Kidney epithelial cell (primary cell): ENCODE results near the gene PGAM2. TPM values are rescaled to one million over a fixed set of nuclear protein-coding genes. Genes with fewer than 3 reads are reported as not detected.
"Not testable (repeated sequence)": the region's sequence is repeated elsewhere in the genome, so short reads cannot be mapped to it uniquely, and the experiment has no call there.

Experiments used
- DNase-seq: peaks from one replicate; pipeline ENCODE4 v3.0.0-alpha.2; 2010; ENCODE audit warnings: low read depth
- H3K27me3 ChIP-seq: 2 replicates; pipeline ENCODE4 v1.6.0; 2011; ENCODE audit warnings: low read length; ENCODE audit not compliant: control insufficient read depth, insufficient read depth
- H3K36me3 ChIP-seq: 2 replicates; pipeline ENCODE4 v1.5.1; 2011; ENCODE audit warnings: low read length; ENCODE audit not compliant: control insufficient read depth, insufficient read depth
- H3K4me3 ChIP-seq: 2 replicates; pipeline ENCODE4 v1.5.1; 2011; ENCODE audit warnings: low read depth, mild to moderate bottlenecking, control low read depth, low read length
- total RNA-seq: library from RNA; depleted of rRNA; stranded (reverse); fragments of >200 nt; gene quantifications from 2 replicates; pipeline ENCODE4 v1.2.3, GENCODE V29; 2015
- TF ChIP-seq, protein P1 (sequence below): IDR thresholded peaks from 2 replicates; pipeline ENCODE4 v1.5.1; 2011; ENCODE audit warnings: mild to moderate bottlenecking, moderate library complexity, low read length, control low read depth, inconsistent platforms; ENCODE audit not compliant: insufficient read depth, poor library complexity, severe bottlenecking

Gene PGAM2
- total RNA-seq, 1 donor from 2014 or later, result not detected

DNA sequence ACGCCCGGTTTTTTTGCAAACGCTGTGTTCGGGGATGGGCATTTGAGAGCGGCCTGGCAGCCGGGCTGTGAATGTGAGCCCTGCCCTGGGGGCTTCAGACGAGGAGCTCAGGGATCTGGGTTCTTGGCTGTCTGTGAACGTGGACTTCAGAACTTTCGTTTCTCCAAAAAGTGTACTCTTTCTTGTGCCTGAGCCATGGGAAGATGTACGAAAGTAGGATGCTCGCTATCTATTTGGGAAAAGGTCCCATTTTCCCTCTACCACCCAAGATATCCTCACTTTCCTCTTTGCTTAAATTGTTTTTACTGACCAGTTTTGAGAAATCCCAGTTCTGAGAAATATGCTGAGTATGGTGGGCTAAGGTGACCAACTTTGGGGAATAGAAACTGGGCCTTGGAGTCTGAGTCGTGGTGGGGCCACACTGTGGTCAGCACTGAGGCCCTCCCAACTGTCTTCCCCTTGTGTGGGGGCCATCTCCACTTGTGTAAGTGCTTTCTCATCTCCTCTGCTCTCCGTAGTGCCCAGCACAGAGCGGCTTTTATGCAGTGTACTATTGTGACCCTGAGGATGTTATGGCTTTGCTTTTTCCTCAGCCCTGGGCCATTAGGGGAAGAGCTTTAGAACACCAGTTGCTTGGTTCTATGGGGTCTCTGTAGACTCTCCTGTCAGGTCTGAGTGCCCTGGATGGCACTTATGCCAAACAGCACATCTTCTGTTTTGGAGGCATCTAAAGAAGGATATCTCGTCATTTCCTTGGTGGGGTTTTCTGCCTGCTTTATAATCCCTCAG lies 19.9 kb downstream of the PGAM2 start:
- DNase-seq, result no peak
- TF ChIP-seq, protein P1, sequence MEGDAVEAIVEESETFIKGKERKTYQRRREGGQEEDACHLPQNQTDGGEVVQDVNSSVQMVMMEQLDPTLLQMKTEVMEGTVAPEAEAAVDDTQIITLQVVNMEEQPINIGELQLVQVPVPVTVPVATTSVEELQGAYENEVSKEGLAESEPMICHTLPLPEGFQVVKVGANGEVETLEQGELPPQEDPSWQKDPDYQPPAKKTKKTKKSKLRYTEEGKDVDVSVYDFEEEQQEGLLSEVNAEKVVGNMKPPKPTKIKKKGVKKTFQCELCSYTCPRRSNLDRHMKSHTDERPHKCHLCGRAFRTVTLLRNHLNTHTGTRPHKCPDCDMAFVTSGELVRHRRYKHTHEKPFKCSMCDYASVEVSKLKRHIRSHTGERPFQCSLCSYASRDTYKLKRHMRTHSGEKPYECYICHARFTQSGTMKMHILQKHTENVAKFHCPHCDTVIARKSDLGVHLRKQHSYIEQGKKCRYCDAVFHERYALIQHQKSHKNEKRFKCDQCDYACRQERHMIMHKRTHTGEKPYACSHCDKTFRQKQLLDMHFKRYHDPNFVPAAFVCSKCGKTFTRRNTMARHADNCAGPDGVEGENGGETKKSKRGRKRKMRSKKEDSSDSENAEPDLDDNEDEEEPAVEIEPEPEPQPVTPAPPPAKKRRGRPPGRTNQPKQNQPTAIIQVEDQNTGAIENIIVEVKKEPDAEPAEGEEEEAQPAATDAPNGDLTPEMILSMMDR, result no peak
- Histone ChIP-seq H3K27me3 (no peaks in the 10 kb centered on the region), H3K36me3 (peaks cover 2% of the 10 kb centered on the region), H3K4me3 (peak overlapping the region; percentile 88)

DNA sequence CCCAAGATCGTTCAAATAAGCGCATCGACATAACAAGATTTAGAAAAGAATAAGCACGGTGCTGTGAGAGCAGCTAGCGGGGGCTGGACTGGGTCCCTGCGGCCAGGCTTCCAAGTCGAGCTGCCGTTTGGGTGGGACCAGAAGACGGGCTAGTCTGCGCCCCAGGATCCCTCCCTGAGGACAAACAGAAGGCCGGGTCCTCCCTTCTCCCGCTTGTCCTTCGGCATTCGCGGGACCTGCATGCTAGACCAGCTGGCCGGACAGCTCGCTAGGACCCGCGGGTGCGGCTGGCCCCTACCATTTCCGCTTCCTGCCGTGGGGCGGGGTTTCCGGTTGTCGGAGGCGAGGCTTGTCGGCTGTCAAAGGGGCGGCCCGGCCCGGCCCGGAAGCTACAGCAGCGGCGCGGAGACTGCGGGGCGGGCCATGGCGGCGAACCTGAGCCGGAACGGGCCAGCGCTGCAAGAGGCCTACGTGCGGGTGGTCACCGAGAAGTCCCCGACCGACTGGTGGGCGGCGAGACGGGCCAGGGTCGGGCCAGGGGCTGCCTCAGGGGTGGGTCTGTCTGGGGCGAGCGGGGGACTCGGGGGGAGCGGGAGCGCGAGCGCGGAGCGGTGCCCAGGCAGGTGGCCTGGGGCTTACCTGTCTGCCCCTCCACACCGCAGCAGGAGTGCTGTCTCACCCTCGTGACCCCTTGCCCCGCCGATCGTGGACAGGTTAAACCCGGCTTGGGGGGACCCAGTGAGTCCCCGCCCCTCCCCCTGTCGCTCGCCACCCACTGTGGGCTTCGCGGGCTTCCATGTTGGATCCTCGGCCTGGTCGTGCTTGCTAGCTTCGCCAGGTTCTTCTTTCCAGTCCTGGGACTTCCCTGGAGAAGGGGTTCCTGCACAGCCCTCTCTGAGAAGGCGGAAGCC lies 20.8 kb downstream of the PGAM2 start, which contains the start of gene DBNL:
DBNL (plus strand) TSS at position 388 of the 911 bp plus-strand sequence; CDS start at position 424, 36 bp downstream.
- Histone ChIP-seq H3K27me3 (no peaks in the 10 kb centered on the region), H3K36me3 (no peaks in the 10 kb centered on the region), H3K4me3 (peak within 1 kb of the TSS; percentile 88)
- TF ChIP-seq, protein P1, result no peak
- DNase-seq, result peak; percentile 39

DNA sequence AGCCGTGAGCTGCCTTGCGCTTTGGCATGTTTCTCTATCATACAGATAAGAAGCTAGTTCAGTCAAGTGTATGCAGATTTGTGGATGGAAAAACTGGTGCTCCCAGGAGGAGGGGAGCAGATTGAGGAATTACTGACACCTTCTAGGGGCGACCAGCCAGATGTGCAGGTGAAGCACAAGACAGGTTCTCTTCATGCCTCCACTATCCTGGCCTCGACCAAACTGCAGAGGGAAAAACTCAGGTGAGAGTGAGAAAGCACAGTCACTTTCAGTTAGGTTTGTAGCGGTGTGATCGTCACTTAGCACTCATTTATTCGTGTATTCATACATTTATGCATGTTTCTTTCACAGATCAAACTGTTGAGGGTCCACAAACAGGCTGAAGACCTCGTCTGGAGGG lies 21.5 kb downstream of the PGAM2 start:
- Histone ChIP-seq H3K36me3 (no peaks in the 10 kb centered on the region), H3K27me3 (no peaks in the 10 kb centered on the region), H3K4me3 (peak overlapping the region; percentile 88)
- TF ChIP-seq, protein P1, result no peak
- no peak for DNase-seq

DNA sequence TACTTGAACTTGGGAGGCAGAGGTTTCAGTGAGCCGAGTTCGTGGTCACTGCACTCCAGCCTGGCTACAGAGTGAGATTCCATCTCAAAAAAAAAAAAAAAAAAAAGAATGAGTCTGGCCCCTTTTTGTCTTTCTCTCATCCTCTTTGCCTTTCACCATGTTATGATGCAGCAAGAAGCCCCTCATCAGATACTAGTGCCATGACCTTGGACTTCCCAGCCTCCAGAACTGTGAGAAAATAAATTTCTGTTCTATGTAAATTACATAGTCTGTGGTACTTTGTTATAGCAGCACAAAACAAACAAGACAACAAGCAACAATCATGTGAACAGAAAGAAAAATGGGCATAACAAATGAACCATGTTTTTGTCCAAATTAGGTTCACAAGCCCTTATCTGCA lies 23.1 kb downstream of the PGAM2 start:
- TF ChIP-seq, protein P1, result no peak
- Histone ChIP-seq H3K27me3 (no peaks in the 10 kb centered on the region), H3K36me3 (no peaks in the 10 kb centered on the region), H3K4me3 (no peak overlapping the region)
- DNase-seq, result no peak

DNA sequence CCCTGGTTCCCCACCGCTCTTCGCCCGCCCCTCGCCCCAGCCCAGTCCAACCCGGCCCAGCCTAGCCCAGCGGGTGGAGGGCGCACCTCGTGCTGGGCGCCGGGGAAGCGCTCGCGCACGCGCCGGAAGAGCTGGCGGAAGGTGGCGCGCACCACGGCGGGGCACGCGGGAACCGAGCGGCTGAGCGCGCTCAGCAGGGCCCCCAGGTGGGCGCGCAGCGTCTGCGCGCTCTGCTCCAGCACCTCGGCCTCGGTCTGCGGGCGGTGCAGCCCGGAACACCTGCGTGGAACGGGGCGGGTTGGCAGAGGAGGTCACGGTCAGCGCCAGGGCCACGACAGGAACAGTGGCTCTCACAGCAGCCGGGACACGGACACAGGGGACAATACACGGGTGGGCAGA lies 24.9 kb downstream of the PGAM2 start:
- peak overlapping the region; percentile 27 for H3K4me3 ChIP-seq
- DNase-seq, H3K36me3 ChIP-seq, H3K27me3 ChIP-seq: not testable (repeated sequence)

DNA sequence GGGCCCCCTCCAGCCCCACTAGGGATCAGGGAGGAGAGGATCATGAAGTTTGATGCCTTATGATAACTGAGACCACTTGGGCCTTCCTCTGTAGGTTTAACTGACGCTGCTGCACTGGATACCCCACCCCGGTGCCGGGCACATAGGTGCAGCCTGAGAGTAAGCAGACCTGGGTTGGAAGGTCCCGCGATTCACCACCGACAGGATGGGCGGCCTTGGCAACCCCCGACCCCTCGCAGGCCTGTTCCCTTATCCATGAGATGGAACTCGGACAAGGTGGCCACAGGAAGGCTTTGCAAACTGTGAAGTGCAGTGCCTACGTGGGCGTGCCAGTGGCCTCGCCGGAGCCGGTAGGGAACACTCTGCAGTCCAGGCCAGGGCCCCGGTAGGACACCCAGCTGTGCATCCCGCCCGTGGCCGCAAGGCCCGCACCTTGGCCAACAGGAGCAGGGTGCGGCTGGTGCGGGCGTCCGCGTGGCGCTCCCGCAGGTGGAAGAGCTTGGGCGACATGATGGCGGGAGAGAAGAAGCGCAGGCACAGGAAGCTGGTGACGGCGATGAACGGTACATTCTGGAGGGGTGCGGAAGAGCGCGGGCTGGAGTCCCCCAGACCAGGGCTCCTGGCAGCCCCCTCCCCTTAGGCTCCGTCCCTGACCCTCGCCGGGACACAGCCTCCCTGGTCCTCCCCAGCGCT lies 25.4 kb downstream of the PGAM2 start:
- not testable (repeated sequence) for DNase-seq, H3K27me3 ChIP-seq, H3K36me3 ChIP-seq
- H3K4me3 ChIP-seq, result peak overlapping the region; percentile 11

DNA sequence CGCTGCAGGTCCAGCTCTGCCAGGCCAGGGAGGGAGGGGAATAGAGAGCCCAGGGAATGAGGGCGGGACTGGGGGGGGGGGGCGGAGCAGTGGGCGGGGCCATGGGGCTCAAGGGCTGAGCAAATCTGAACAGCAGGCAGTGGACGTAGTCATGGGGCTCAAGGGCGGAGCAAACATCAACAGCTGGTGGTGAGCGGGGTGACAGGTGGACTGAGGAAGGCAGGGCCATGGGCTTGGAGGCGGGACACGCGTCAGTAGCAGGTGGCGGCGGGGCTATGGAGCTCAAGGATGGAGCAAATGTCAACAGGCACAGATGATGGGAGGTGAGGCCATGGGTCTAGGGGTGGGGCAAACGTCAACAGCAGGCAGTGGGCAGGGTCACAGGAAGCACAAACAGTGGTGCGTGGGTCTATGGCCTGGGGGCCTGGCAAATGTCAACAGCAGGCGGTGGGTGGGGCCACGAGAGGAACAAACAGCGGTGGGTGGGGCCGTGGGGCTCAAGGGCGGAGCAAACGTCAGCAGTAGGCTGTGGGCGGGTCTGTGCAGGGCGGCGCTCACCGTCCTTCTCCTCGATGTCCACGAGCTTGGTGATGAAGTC lies 26.3 kb downstream of the PGAM2 start:
- peak overlapping the region; percentile 2 for H3K4me3 ChIP-seq
- peak; percentile 19 for DNase-seq
- not testable (repeated sequence) for H3K36me3 ChIP-seq, H3K27me3 ChIP-seq

DNA sequence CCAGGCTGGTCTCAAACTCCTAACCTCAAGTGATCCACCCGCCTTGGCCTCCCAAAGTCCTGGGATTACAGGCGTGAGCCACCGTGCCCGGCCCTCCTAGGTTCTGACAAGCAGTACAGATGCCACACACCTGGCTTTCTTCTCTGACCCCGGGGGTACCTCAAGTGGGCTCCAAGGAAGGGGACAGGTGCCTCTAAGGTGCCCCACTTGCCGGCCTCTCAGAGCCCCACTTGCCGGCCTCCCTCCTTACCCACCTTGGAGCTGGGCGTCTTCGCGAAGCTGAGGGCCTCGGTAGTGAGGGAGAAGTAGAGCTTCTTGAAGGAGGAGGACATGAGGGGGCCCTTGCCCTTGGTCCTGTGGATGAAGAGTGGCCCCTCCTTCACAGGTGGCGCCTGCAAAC lies 26.8 kb downstream of the PGAM2 start:
- DNase-seq, H3K27me3 ChIP-seq, H3K4me3 ChIP-seq, H3K36me3 ChIP-seq: not testable (repeated sequence)

DNA sequence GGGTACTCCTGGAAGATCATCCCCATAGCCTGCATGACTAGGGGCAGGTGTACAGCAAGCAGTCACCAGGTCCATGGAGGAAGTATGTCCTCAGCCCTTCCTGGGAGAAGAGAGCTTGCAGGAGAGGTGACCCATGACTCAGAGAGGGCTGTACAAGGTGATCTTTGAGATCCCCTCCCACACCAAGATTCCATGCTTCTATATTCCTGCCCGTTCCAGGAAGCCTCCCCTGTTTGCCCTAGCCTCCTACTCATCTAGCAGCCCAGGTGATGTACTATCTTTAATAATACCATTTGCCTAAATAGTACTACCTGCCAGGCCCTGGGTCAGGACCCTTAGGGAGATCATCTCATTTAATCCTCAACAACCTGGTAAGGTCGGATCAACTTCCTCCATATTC lies 27.4 kb downstream of the PGAM2 start:
- not testable (repeated sequence) for H3K36me3 ChIP-seq, DNase-seq, H3K27me3 ChIP-seq, H3K4me3 ChIP-seq

DNA sequence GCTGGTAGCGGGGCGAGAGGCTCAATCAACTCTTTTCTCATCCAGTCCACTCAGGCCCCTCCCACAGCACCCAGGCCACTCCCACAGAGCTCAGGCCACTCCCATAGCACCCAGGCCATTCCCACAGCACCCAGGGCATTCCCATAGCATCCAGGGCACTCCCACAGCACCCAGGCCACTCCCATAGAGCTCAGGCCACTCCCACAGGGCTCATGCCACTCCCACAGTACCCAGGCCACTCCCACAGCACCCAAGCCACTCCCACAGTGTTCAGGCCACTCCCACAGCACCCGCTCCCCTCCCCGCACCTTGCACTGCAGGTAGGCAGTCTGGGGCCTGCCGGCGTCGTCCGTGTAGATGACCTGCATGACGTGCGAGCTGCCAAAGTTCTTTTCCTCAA lies 29.0 kb downstream of the PGAM2 start:
- not testable (repeated sequence) for H3K27me3 ChIP-seq, H3K36me3 ChIP-seq, DNase-seq, H3K4me3 ChIP-seq
